ENCODE measurements around the gene RAB6B.

RAB6B gene

GRCh38 chr3:133934996-133935842, 39.5 kb upstream of the RAB6B start (continued):
- no peak for TF ChIP-seq CREB5 (CRISPR knock-in tag; IDR thresholded peaks at IDR 0.05; ENCODE audit: low read depth)
- no peak for TF ChIP-seq POU6F1 (CRISPR knock-in tag; IDR thresholded peaks at IDR 0.05; ENCODE audit: borderline replicate concordance, low read depth)
- no peak for TF ChIP-seq ARNTL (CRISPR knock-in tag; IDR thresholded peaks at IDR 0.05; ENCODE audit: borderline replicate concordance, low read depth)
- TF ChIP-seq RARB (CRISPR knock-in tag; IDR thresholded peaks at IDR 0.05) = no peak
- TF ChIP-seq ZFP30 (CRISPR knock-in tag; IDR thresholded peaks at IDR 0.05) = no peak
- TF ChIP-seq OSR1 (CRISPR knock-in tag; IDR thresholded peaks at IDR 0.05) = no peak

GRCh38 chr3:133934073-133934970, 38.6 kb upstream of the RAB6B start:
- no peak for ATAC-seq
- TF ChIP-seq TCF4 (CRISPR knock-in tag; IDR thresholded peaks at IDR 0.05; ENCODE audit: borderline replicate concordance) = no peak
- TF ChIP-seq OSR1 (CRISPR knock-in tag; IDR thresholded peaks at IDR 0.05) = no peak
- TF ChIP-seq RARB (CRISPR knock-in tag; IDR thresholded peaks at IDR 0.05) = no peak
- TF ChIP-seq POU6F1 (CRISPR knock-in tag; IDR thresholded peaks at IDR 0.05; ENCODE audit: borderline replicate concordance, low read depth) = no peak
- no peak for TF ChIP-seq GLIS3 (CRISPR knock-in tag; IDR thresholded peaks at IDR 0.05)
- TF ChIP-seq ISL1 (CRISPR knock-in tag; IDR thresholded peaks at IDR 0.05) = no peak
- no peak for TF ChIP-seq ZNF8 (CRISPR knock-in tag; IDR thresholded peaks at IDR 0.05)

- TF ChIP-seq TCF4 (CRISPR knock-in tag; IDR thresholded peaks at IDR 0.05; ENCODE audit: borderline replicate concordance) = no peak
- no peak for TF ChIP-seq ESRRG (CRISPR knock-in tag; IDR thresholded peaks at IDR 0.05)
- TF ChIP-seq CREB5 (CRISPR knock-in tag; IDR thresholded peaks at IDR 0.05; ENCODE audit: low read depth) = no peak
- no peak for TF ChIP-seq GLIS3 (CRISPR knock-in tag; IDR thresholded peaks at IDR 0.05)
- TF ChIP-seq TSHZ2 (CRISPR knock-in tag; IDR thresholded peaks at IDR 0.05) = no peak
- no peak for TF ChIP-seq ISL1 (CRISPR knock-in tag; IDR thresholded peaks at IDR 0.05)
- TF ChIP-seq ZFP3 (CRISPR knock-in tag; IDR thresholded peaks at IDR 0.05) = no peak
- TF ChIP-seq POU6F1 (CRISPR knock-in tag; IDR thresholded peaks at IDR 0.05; ENCODE audit: borderline replicate concordance, low read depth) = no peak
- no peak for TF ChIP-seq CSRNP3 (CRISPR knock-in tag; IDR thresholded peaks at IDR 0.05)
- TF ChIP-seq SNAI2 (CRISPR knock-in tag; IDR thresholded peaks at IDR 0.05) = no peak
- TF ChIP-seq CSDC2 (CRISPR knock-in tag; IDR thresholded peaks at IDR 0.05) = no peak
These were observed 37.7 kb upstream of the RAB6B start for GRCh38 chr3:133933097-133934024.

More at GRCh38 chr3:133933097-133934024, 37.7 kb upstream of the RAB6B start:
- no peak for ATAC-seq

All from SK-N-SH treated with all-trans-retinoic acid at 6 μM for 48 hours (cell line).